Lower leg skin (tissue), 3 donors: ENCODE data around the gene TMPRSS6.

Experiments used
- POLR2A ChIP-seq, 2 donors: fragments of 450-650 bp; IDR thresholded peaks; one replicate each; pipeline ENCODE4 v1.6.1; 2016 to 2017; ENCODE audit warnings: antibody characterized with exemption in 2 of 2, mild to moderate bottlenecking in 1 of 2, moderate library complexity in 1 of 2
- TF ChIP-seq, protein P1 (sequence below), 3 donors: fragments of 450-650 bp; IDR thresholded peaks; one replicate each; pipeline ENCODE4 v1.5.1; 2016; ENCODE audit warnings: antibody characterized with exemption in 3 of 3, mild to moderate bottlenecking in 3 of 3, moderate library complexity in 2 of 3

DNA sequence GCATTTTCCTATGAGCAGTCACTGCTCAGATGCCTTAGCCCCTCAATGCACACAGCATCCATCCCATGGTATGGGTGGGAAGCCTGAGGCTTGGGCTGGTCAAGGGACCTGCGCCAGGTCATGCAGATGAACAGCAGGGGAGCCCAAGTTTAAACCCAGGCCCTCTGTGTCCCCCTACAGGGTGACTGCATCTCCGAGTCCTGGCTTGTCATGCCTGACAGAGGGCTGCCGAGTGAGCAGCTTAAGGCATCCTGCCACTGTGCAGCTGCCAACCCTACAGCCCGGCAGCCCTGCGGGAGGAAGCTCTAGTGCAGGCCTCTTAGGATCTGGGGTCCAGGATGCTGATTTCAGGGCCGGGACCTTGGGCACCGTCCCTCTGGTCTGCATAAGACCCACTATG is 30.2 kb upstream of the TMPRSS6 start:
- TF ChIP-seq, protein P1, sequence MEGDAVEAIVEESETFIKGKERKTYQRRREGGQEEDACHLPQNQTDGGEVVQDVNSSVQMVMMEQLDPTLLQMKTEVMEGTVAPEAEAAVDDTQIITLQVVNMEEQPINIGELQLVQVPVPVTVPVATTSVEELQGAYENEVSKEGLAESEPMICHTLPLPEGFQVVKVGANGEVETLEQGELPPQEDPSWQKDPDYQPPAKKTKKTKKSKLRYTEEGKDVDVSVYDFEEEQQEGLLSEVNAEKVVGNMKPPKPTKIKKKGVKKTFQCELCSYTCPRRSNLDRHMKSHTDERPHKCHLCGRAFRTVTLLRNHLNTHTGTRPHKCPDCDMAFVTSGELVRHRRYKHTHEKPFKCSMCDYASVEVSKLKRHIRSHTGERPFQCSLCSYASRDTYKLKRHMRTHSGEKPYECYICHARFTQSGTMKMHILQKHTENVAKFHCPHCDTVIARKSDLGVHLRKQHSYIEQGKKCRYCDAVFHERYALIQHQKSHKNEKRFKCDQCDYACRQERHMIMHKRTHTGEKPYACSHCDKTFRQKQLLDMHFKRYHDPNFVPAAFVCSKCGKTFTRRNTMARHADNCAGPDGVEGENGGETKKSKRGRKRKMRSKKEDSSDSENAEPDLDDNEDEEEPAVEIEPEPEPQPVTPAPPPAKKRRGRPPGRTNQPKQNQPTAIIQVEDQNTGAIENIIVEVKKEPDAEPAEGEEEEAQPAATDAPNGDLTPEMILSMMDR (IDR thresholded peaks at IDR 0.05): no peak
- TF ChIP-seq POLR2A (IDR thresholded peaks at IDR 0.05): no peak
